Measurements from ENCODE around the gene SORCS2.

SORCS2 gene

GRCh38 chr4:7546152-7546808 is 353.9 kb downstream of the SORCS2 start:
- no peak for DNase-seq (ENCODE audit: low spot score in 2 of 2)
- Mint-ChIP-seq H3K27ac (no peak overlapping the region), H3K4me3 (no peak overlapping the region), H3K36me3 (peaks cover 5% of the 10 kb centered on the region), H3K4me1 (no peaks in the 10 kb centered on the region), H3K9me3 (peaks cover 3% of the 10 kb centered on the region)
- no peak for ATAC-seq

- no peak for ATAC-seq
- no peak for DNase-seq (ENCODE audit: low spot score in 2 of 2)
- peaks cover 5% of the 10 kb centered on the region for H3K36me3 Mint-ChIP-seq
Observed at GRCh38 chr4:7546809-7547367, 354.6 kb downstream of the SORCS2 start.

GRCh38 chr4:7547368-7548040 is 355.2 kb downstream of the SORCS2 start:
- Mint-ChIP-seq H3K4me3 (no peak overlapping the region), H3K36me3 (peaks cover 5% of the 10 kb centered on the region), H3K4me1 (no peaks in the 10 kb centered on the region), H3K27ac (no peak overlapping the region), H3K9me3 (peaks cover 3% of the 10 kb centered on the region)
- DNase-seq (ENCODE audit: low spot score in 2 of 2), result no peak
- ATAC-seq, result no peak

More at GRCh38 chr4:7546809-7547367, 354.6 kb downstream of the SORCS2 start:
- H3K9me3 Mint-ChIP-seq, result peaks cover 3% of the 10 kb centered on the region
- H3K27ac Mint-ChIP-seq, result no peak overlapping the region
- H3K4me1 Mint-ChIP-seq, result no peaks in the 10 kb centered on the region
- H3K4me3 Mint-ChIP-seq, result no peak overlapping the region

GRCh38 chr4:7549866-7550265 is 357.5 kb downstream of the SORCS2 start:
- H3K4me3 Mint-ChIP-seq, result no peak overlapping the region
- DNase-seq (ENCODE audit: low spot score in 2 of 2) (no peak), ATAC-seq (no peak)
- no peaks in the 10 kb centered on the region for H3K4me1 Mint-ChIP-seq
- no peak overlapping the region for H3K27ac Mint-ChIP-seq
- peaks cover 18% of the 10 kb centered on the region for H3K9me3 Mint-ChIP-seq
- peaks cover 5% of the 10 kb centered on the region for H3K36me3 Mint-ChIP-seq

- H3K4me1 Mint-ChIP-seq, result no peaks in the 10 kb centered on the region
- no peaks in the 10 kb centered on the region for H3K36me3 Mint-ChIP-seq
- no peak overlapping the region for H3K4me3 Mint-ChIP-seq
- peaks cover 24% of the 10 kb centered on the region for H3K9me3 Mint-ChIP-seq
- DNase-seq (ENCODE audit: low spot score in 2 of 2) (no peak), ATAC-seq (no peak)
- no peak overlapping the region for H3K27ac Mint-ChIP-seq
Observed at GRCh38 chr4:7552466-7552865, 360.1 kb downstream of the SORCS2 start.

GRCh38 chr4:7553280-7553679 is 360.9 kb downstream of the SORCS2 start:
- ATAC-seq, result no peak
- Mint-ChIP-seq H3K36me3 (no peaks in the 10 kb centered on the region), H3K4me1 (no peaks in the 10 kb centered on the region), H3K27ac (no peak overlapping the region), H3K4me3 (no peak overlapping the region), H3K9me3 (peaks cover 24% of the 10 kb centered on the region)
- DNase-seq (ENCODE audit: low spot score in 2 of 2), result no peak

- Mint-ChIP-seq H3K36me3 (no peaks in the 10 kb centered on the region), H3K27ac (no peak overlapping the region), H3K4me3 (no peak overlapping the region), H3K9me3 (peaks cover 24% of the 10 kb centered on the region), H3K4me1 (no peaks in the 10 kb centered on the region)
- ATAC-seq, result no peak
- DNase-seq (ENCODE audit: low spot score in 2 of 2), result no peak
Observed at GRCh38 chr4:7554905-7555304, 362.6 kb downstream of the SORCS2 start.

GRCh38 chr4:7556558-7556957 is 364.2 kb downstream of the SORCS2 start:
- no peak overlapping the region for H3K4me3 Mint-ChIP-seq
- no peaks in the 10 kb centered on the region for H3K36me3 Mint-ChIP-seq
- H3K9me3 Mint-ChIP-seq, result peaks cover 24% of the 10 kb centered on the region
- H3K4me1 Mint-ChIP-seq, result no peaks in the 10 kb centered on the region
- H3K27ac Mint-ChIP-seq, result no peak overlapping the region
- ATAC-seq (no peak), DNase-seq (ENCODE audit: low spot score in 2 of 2) (no peak)

- no peak overlapping the region for H3K27ac Mint-ChIP-seq
Observed at GRCh38 chr4:7557456-7557855, 365.1 kb downstream of the SORCS2 start.

GRCh38 chr4:7558436-7558835 is 366.1 kb downstream of the SORCS2 start:
- H3K4me1 Mint-ChIP-seq, result no peaks in the 10 kb centered on the region
- H3K4me3 Mint-ChIP-seq, result no peak overlapping the region
- DNase-seq (ENCODE audit: low spot score in 2 of 2), result no peak
- peaks cover 18% of the 10 kb centered on the region for H3K9me3 Mint-ChIP-seq
- ATAC-seq, result no peak
- no peaks in the 10 kb centered on the region for H3K36me3 Mint-ChIP-seq
- no peak overlapping the region for H3K27ac Mint-ChIP-seq

More at GRCh38 chr4:7557456-7557855, 365.1 kb downstream of the SORCS2 start:
- peaks cover 24% of the 10 kb centered on the region for H3K9me3 Mint-ChIP-seq
- H3K4me1 Mint-ChIP-seq, result no peaks in the 10 kb centered on the region
- ATAC-seq, result no peak
- no peak for DNase-seq (ENCODE audit: low spot score in 2 of 2)
- no peak overlapping the region for H3K4me3 Mint-ChIP-seq
- no peaks in the 10 kb centered on the region for H3K36me3 Mint-ChIP-seq

- Mint-ChIP-seq H3K9me3 (peaks cover 10% of the 10 kb centered on the region), H3K27ac (no peak overlapping the region), H3K4me3 (no peak overlapping the region), H3K36me3 (no peaks in the 10 kb centered on the region), H3K4me1 (no peaks in the 10 kb centered on the region)
- no peak for DNase-seq (ENCODE audit: low spot score in 2 of 2)
- ATAC-seq, result no peak
Observed at GRCh38 chr4:7559316-7559715, 367.0 kb downstream of the SORCS2 start.

- H3K27ac Mint-ChIP-seq, result no peak overlapping the region
- ATAC-seq (no peak), DNase-seq (ENCODE audit: low spot score in 2 of 2) (no peak)
- no peaks in the 10 kb centered on the region for H3K4me1 Mint-ChIP-seq
- H3K9me3 Mint-ChIP-seq, result peaks cover 6% of the 10 kb centered on the region
- H3K36me3 Mint-ChIP-seq, result no peaks in the 10 kb centered on the region
- H3K4me3 Mint-ChIP-seq, result no peak overlapping the region
Observed at GRCh38 chr4:7559741-7560395, 367.5 kb downstream of the SORCS2 start.

GRCh38 chr4:7561557-7561956 is 369.2 kb downstream of the SORCS2 start:
- H3K4me1 Mint-ChIP-seq, result no peaks in the 10 kb centered on the region
- H3K4me3 Mint-ChIP-seq, result no peak overlapping the region
- H3K36me3 Mint-ChIP-seq, result no peaks in the 10 kb centered on the region
- DNase-seq (ENCODE audit: low spot score in 2 of 2), result no peak
- H3K27ac Mint-ChIP-seq, result no peak overlapping the region
- no peak for ATAC-seq
- peaks cover 3% of the 10 kb centered on the region for H3K9me3 Mint-ChIP-seq

- Mint-ChIP-seq H3K27ac (no peak overlapping the region), H3K36me3 (no peaks in the 10 kb centered on the region), H3K4me1 (no peaks in the 10 kb centered on the region), H3K9me3 (no peaks in the 10 kb centered on the region), H3K4me3 (no peak overlapping the region)
- ATAC-seq, result no peak
- no peak for DNase-seq (ENCODE audit: low spot score in 2 of 2)
Observed at GRCh38 chr4:7564242-7564641, 371.9 kb downstream of the SORCS2 start.

- DNase-seq (ENCODE audit: low spot score in 2 of 2) (no peak), ATAC-seq (no peak)
- Mint-ChIP-seq H3K36me3 (no peaks in the 10 kb centered on the region), H3K27ac (no peak overlapping the region), H3K4me3 (no peak overlapping the region), H3K4me1 (no peaks in the 10 kb centered on the region), H3K9me3 (no peaks in the 10 kb centered on the region)
Observed at GRCh38 chr4:7565483-7565882, 373.1 kb downstream of the SORCS2 start.
